HCT116 (cell line): ENCODE measurements around the gene RNF166. TPM values are rescaled to one million over a fixed set of nuclear protein-coding genes. Genes with fewer than 3 reads are reported as not detected.

Experiments used
- ATAC-seq: fragments of 200-7000 bp; cut with Tn5 transposase; 2 replicates; pipeline ENCODE4 v1.9.1; 2020; ENCODE audit warnings: mild to moderate bottlenecking, moderate library complexity
- BruUV-seq: library from RNA; stranded (reverse); fragments of 400-500 nt; replicated peaks from 2 replicates; lab custom pipeline; 2021; lab: Mats Ljungman, UMichigan
- CTCF ChIA-PET: fragments of 300-600 bp; sonication (Branson Sonifier 250); formaldehyde crosslinking; loops from one replicate; lab custom pipeline; 2021; ENCODE audit warnings: antibody characterized with exemption; lab: Charles Lee
- POLR2A ChIA-PET: fragments of 300-600, 350-600 bp; sonication (Branson Sonifier 250); formaldehyde crosslinking; loops from one replicate; lab custom pipeline; 2021; ENCODE audit warnings: antibody characterized with exemption; lab: Charles Lee
- RAD21 ChIA-PET, 2 experiments: fragments of 300-600 bp; sonication (Branson Sonifier 250); formaldehyde crosslinking; loops; one replicate each; lab custom pipeline; 2023; ENCODE audit warnings: low total read pairs in 2 of 2; ENCODE audit not compliant: uncharacterized antibody in 2 of 2, unreplicated experiment in 2 of 2, low non-redundant PET in 1 of 2; lab: Charles Lee
- DNase-seq: peaks from one replicate; pipeline ENCODE4 v3.0.0-alpha.2; 2010; ENCODE audit warnings: low read depth, low spot score
- H2AFZ ChIP-seq: fragments of 200-600 bp; shearing (Covaris generic), sonication (generic); 2 replicates; pipeline ENCODE4 v1.6.1; 2017; ENCODE audit warnings: low read depth, mixed run types, mixed read lengths, antibody characterized with exemption, low read length; ENCODE audit not compliant: poor library complexity, severe bottlenecking
- H3K27ac ChIP-seq: 2 replicates; pipeline ENCODE4 v1.5.1; 2012; ENCODE audit warnings: low read depth, low read length
- H3K27me3 ChIP-seq: fragments of 200-600 bp; sonication (generic); 2 replicates; pipeline ENCODE4 v1.6.1; 2016; ENCODE audit warnings: mixed run types, low read length, mixed read lengths; ENCODE audit not compliant: insufficient read depth
- H3K36me3 ChIP-seq, 2 experiments: fragments of 200-500 bp in 1 of 2; fragments of 200-600 bp in 1 of 2; sonication (Bioruptor generic) in 1 of 2; sonication (generic) in 1 of 2; 2 replicates each; pipeline versions ENCODE4 v1.5.1 to v1.6.1; 2014 to 2016; ENCODE audit warnings: low read length in 2 of 2, inconsistent platforms in 1 of 2, mixed read lengths in 1 of 2, mixed run types in 1 of 2; ENCODE audit not compliant: insufficient read depth in 2 of 2, control insufficient read depth in 1 of 2
- H3K4me1 ChIP-seq, 2 experiments: fragments of 200-600 bp in 1 of 2; sonication (generic) in 1 of 2; 2 replicates each; pipeline versions ENCODE4 v1.5.1 to v1.6.1; 2012 to 2017; ENCODE audit warnings: low read length in 2 of 2, inconsistent platforms in 1 of 2, mild to moderate bottlenecking in 1 of 2, mixed read lengths in 1 of 2, mixed run types in 1 of 2, moderate library complexity in 1 of 2; ENCODE audit not compliant: insufficient read depth in 2 of 2, control insufficient read depth in 1 of 2
- H3K4me2 ChIP-seq: fragments of 200-600 bp; sonication (generic); 2 replicates; pipeline ENCODE4 v1.6.1; 2017; ENCODE audit warnings: mixed run types, low read length, mixed read lengths
- H3K4me3 ChIP-seq, 2 experiments: fragments of 200-600 bp in 1 of 2; sonication (generic) in 1 of 2; replicated peaks in 1 of 2; 2 replicates each; pipeline ENCODE4 v1.5.1; 2011 to 2016; ENCODE audit warnings: low read length in 2 of 2, control low read depth in 1 of 2, low read depth in 1 of 2, mild to moderate bottlenecking in 1 of 2, mixed read lengths in 1 of 2, mixed run types in 1 of 2
- H3K79me2 ChIP-seq: fragments of 200-600 bp; sonication (generic); 2 replicates; pipeline ENCODE4 v1.6.1; 2017; ENCODE audit warnings: mild to moderate bottlenecking, mixed run types, low read length, moderate library complexity, mixed read lengths; ENCODE audit not compliant: insufficient read depth
- H3K9ac ChIP-seq: fragments of 200-600 bp; sonication (generic); 2 replicates; pipeline ENCODE4 v1.6.1; 2016; ENCODE audit warnings: low read length, mixed read lengths
- H3K9me2 ChIP-seq: fragments of 200-600 bp; sonication (generic), shearing (Covaris generic); 2 replicates; pipeline ENCODE4 v1.6.1; 2017; ENCODE audit warnings: mixed run types, mild to moderate bottlenecking, moderate library complexity; ENCODE audit not compliant: insufficient read depth
- H3K9me3 ChIP-seq, 2 experiments: fragments of 200-500 bp in 1 of 2; fragments of 200-600 bp in 1 of 2; sonication (Bioruptor generic) in 1 of 2; sonication (generic) in 1 of 2; 2 replicates each; pipeline ENCODE4 v1.6.1; 2014 to 2017; ENCODE audit warnings: low read length in 2 of 2, mixed read lengths in 2 of 2, inconsistent platforms in 1 of 2, low read depth in 1 of 2, mild to moderate bottlenecking in 1 of 2, mixed run types in 1 of 2, moderate library complexity in 1 of 2; ENCODE audit not compliant: control insufficient read depth in 1 of 2, insufficient read depth in 1 of 2
- H4K20me1 ChIP-seq: fragments of 200-600 bp; sonication (generic), shearing (Covaris generic); 2 replicates; pipeline ENCODE4 v1.6.1; 2017; ENCODE audit warnings: mixed run types, mild to moderate bottlenecking, moderate library complexity; ENCODE audit not compliant: insufficient read depth
- ELF1 ChIP-seq: IDR thresholded peaks from 2 replicates; pipeline ENCODE4 v1.6.1; 2012; ENCODE audit warnings: low read depth, borderline replicate concordance
- FOSL1 ChIP-seq: IDR thresholded peaks from 2 replicates; pipeline ENCODE4 v1.6.1; 2012; ENCODE audit warnings: low read depth
- YY1 ChIP-seq: IDR thresholded peaks from 2 replicates; pipeline ENCODE4 v1.6.1; 2011; ENCODE audit warnings: low read length, low read depth, moderate library complexity, mild to moderate bottlenecking; ENCODE audit not compliant: insufficient replicate concordance; ENCODE audit errors: extremely low read depth
- intact Hi-C: fragments of 100-400 bp; cut with micrococcal nuclease; formaldehyde crosslinking; loops from 2 replicates; pipeline ENCODE4 v1.10.0; 2022
- total RNA-seq: library from RNA; stranded (reverse); gene quantifications from one replicate; pipeline ENCODE4 v1.2.1, GENCODE V29; 2021; ENCODE audit not compliant: unreplicated experiment
- TF ChIP-seq, protein P1 (sequence below): IDR thresholded peaks from 2 replicates; pipeline ENCODE4 v1.6.1; 2012; ENCODE audit warnings: low read depth

The RNF166 gene
- total RNA-seq, 1 experiment from 2014 or later: 39.4 TPM

DNA sequence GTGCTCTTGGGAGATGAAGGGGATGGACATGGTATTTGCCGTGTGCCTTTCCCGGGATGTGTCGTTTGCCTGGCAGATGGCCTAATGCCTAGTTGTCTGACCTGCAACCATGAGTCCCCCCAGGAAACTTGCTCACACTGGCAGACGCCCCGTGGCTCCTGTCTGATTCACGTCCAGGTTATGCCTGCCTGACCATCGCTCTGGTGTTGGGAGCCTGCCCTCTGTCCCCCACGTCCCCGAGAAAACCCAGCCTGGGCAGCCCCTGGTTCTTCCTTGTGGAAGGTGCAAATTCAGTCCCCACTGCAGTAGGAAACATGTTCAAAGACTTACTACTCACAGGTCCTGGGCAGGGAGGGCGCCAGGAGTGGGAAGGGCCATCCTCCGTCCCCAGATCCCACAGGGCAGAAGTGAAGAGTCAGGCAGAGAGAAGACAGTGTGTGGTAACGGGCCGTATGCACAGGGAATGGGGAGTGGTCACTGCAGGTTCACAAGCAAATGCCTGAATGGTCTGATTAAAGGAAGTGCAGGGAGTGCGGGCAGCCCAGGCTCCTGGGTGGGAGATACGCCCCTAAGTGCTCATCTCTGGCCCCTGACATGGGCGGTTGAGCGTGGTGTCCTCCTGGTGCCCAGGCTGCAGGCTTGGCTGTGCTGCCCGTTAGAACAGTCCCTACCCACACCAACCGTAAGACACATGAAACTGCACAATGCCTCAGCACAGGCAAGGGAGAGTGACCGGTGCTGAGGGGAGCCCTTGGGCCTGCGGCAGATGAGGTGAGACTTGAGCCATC is 15.7 kb downstream of the RNF166 start:
- no peak overlapping the region; the same call in 1 of the 2 replicates for H3K27ac ChIP-seq
- H3K4me1 ChIP-seq: peaks cover 19 to 30% of the 10 kb centered on the region in 2 experiments
- ATAC-seq (no peak), DNase-seq (no peak)
- ChIA-PET CTCF (no interaction called here), POLR2A (no interaction called here), RAD21 (no interaction called here)
- H3K36me3 ChIP-seq: no peaks in the 10 kb centered on the region
- no peaks in the 10 kb centered on the region for H3K9me2 ChIP-seq
- no peak overlapping the region for H3K9ac ChIP-seq
- H3K79me2 ChIP-seq: no peaks in the 10 kb centered on the region
- no peak overlapping the region for H2AFZ ChIP-seq
- no peaks in the 10 kb centered on the region for H3K27me3 ChIP-seq
- no TSS peak for BruUV-seq
- intact Hi-C loops: no loop called here
- no peak overlapping the region for H3K4me2 ChIP-seq
- H3K9me3 ChIP-seq: no peaks in the 10 kb centered on the region
- TF ChIP-seq YY1: no peak
- no peak for TF ChIP-seq ELF1
- TF ChIP-seq, protein P1, sequence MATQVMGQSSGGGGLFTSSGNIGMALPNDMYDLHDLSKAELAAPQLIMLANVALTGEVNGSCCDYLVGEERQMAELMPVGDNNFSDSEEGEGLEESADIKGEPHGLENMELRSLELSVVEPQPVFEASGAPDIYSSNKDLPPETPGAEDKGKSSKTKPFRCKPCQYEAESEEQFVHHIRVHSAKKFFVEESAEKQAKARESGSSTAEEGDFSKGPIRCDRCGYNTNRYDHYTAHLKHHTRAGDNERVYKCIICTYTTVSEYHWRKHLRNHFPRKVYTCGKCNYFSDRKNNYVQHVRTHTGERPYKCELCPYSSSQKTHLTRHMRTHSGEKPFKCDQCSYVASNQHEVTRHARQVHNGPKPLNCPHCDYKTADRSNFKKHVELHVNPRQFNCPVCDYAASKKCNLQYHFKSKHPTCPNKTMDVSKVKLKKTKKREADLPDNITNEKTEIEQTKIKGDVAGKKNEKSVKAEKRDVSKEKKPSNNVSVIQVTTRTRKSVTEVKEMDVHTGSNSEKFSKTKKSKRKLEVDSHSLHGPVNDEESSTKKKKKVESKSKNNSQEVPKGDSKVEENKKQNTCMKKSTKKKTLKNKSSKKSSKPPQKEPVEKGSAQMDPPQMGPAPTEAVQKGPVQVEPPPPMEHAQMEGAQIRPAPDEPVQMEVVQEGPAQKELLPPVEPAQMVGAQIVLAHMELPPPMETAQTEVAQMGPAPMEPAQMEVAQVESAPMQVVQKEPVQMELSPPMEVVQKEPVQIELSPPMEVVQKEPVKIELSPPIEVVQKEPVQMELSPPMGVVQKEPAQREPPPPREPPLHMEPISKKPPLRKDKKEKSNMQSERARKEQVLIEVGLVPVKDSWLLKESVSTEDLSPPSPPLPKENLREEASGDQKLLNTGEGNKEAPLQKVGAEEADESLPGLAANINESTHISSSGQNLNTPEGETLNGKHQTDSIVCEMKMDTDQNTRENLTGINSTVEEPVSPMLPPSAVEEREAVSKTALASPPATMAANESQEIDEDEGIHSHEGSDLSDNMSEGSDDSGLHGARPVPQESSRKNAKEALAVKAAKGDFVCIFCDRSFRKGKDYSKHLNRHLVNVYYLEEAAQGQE: no peak
- no peak for TF ChIP-seq FOSL1
- no peak overlapping the region for H3K4me3 ChIP-seq
- no peaks in the 10 kb centered on the region for H4K20me1 ChIP-seq
